ENCODE data around the gene NHLRC4.

The NHLRC4 gene

DNA sequence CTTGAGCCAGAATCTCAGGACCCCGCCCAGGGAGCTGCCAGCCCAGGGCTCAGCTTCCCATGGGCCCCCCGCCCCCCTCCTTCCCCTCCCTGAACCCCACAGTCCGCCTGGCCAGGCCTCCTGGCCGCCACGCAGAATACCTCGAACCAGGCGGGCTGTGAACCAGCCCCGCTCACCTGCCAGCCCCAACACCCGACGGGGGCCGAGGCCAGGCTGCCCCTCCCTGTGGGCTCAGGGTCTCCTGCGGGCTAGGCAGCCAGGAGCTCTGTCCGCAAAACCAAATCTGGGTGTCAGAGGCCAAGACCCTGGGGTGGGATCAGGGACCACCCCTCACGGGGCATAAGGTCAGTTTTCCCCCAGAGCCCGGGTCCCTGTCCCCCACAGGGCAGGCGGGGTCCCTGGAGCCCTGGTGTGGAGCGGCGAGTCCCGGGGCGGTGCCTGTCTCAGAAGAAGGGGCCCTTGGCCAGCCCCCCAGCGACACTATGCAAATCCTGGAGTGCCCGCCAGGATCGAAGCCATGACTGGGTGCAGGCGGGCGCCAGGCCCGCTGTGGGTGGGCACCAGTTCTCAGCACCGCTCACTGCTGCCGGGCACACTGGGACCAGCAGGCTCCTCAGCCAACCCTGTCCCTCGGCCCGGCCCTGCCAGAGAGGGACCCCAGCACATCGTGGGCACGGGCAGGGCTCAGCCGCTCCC lies 13.1 kb upstream of the NHLRC4 start:
- DNase-seq (ENCODE audit: low spot score): no peak

DNA sequence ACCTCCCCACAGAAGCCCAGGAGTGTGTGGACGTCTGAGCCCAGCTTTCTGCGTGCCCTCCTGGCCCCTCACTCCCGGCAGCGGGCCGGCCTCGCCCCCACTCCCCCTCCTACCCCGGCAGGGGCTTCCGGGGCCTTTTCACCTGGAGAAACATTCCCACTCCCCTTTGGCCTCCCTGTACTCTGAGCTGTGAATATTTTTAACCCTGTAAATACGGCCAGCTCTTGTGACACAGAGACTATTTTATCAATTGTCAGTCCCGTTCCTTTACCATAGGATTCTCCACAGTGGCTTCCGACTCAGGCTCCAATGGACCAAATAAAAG lies 12.5 kb upstream of the NHLRC4 start:
- DNase-seq (ENCODE audit: low spot score): no peak

DNA sequence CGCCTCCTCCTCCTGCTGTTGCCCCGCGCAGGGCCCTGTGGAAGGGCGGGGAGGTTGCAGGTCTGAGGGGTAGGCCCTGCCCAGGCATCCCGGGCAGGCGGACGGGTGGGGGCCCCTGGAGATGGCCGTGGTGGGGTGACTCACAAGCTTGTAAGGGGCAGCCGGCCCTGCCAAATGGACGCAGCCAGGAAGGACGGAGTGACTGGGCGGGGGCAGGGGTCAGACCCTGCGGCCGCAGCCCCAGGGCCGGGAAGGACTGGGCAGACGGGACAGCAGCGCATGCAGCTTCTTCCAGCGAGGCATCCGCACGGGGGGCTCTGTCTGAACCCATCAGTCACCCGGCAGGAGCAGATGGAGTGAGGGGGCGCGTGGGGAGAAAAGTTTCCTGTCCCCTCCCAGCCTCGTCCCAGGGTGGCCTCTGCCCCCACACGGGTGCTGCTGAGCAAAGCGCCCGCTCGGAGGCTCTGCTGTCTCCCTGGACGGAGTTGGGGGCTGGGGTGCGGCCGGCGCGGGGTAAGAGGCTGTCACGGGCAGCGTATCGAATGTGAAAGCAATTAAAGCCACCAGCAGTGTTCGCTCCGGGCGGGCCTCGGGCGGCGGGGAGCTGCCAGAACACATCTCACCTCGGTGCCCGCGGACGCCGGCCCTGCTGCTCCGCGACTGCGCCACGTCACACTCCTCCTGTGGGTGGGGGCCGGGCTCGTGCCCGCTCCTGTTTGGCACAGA lies 12.0 kb upstream of the NHLRC4 start:
- no peak for DNase-seq (ENCODE audit: low spot score)

DNA sequence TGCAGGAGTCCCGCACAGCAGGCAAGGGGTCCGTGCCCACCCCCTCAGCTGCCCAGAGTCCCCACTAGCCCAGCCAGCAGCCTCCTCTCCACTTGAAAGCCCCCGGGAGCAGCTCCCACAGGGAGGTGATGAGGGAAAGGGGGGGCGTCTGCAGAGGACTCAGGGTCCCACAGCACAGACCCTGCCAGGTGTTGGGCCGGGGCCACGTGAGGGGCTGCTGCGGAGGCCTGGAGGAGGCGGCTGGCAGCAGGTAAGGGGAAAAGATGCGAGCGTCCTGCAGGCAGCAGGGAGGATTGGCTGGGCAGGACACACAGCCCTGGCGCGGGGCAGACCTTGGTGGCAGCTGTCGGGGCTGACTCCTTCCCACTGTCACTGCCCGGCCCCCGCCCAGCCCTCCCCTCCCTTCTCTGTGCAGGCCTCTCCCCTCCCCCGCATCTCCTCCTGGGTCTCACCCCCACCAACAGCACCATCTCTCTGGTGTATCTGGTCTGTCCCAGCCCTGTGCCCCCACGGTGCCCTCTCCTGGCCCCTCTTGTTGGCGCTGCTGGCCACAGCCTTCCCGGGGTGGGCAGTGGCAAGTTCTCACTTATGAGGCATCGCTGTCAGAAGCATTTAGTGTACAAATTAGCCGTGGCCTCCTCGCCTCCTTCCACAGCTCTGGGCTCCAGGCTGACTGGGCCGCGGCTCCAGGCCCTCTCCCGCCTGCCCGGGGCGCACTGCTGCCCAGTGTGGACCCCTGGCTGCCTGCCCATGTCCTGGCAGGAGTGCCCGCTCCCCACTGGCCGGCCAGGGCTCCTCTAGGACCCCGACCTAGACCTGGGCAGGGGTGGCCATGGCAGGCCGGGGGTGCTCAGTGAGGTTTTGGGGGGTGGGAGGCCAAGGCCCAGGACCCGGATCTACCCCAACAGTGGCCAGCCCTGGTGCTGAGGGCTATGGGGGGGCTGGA lies 11.0 kb upstream of the NHLRC4 start:
- DNase-seq (ENCODE audit: low spot score): no peak

DNA sequence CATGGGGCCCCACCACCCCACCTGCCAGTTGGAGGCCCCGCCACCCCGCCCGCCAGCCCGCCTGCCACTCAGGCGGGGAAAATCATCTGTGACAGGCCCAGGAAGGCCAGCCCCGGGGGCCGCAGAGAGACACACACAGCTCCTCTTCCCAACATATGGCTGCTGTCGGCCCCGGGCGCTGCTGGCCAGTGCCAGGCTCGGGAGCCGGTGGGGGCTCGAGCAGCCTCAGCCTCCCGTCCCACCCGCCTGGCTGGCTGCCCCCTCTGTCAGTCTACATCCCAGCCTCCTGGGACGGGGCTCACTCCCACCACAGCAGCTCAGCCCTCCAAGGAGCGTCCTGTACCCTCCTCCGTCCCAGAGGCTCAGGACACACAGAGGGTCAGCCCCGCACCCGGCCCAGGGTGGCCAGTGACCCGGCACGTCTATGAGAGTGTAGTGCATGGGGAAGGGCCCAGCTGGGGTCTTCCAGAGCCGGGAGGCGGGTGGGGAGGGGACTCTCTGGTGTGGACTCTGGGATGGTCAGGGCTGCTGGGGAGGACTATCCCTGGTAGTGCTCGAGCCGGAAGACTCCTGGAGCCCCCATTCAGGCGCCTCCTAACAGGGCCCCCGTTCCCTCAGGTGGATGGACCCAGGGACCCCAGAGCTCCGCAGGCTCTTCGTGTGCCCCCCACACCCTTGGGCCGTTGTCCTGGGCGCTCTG lies 10.2 kb upstream of the NHLRC4 start:
- no peak for DNase-seq (ENCODE audit: low spot score)

DNA sequence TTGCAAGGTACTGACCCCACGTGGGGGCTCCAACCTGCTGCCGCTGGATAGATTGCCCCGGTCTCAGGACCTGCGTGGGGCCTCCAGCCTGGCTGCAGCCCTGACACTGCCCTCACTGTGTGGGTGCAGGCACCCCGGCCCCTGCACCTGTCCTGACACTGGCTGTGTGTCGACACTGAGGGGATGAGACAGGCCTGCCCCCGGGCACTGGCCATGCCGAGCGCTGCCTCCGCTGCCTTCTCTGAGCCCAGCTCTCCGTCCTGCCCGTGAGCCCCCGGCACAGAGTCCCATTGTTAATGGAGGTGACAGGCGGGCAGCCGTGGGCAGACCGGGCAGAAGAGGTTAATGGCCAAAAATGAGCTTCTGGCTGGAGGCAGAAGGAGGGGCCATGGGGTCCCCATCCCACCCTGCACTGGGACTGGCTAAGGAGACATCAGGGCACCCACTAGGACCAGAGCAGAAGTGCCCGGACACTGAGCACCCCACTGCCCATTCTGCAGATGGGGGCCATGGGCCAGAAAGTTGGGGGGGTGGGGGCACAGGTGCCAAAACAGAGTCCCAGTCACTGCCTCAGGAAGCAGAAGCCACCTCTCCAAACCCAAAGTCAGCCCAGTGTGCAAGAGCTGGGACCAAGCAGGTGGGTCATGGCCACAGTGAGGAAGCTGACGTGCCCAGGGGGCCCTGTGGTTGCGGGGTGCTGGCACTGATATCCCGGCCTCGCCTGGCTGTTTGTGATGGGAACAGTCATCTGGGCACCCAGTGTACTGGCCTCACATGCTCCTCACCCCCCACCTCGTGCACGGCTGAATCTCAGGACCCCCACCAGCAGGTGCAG lies 9.1 kb upstream of the NHLRC4 start:
- DNase-seq (ENCODE audit: low spot score): no peak

DNA sequence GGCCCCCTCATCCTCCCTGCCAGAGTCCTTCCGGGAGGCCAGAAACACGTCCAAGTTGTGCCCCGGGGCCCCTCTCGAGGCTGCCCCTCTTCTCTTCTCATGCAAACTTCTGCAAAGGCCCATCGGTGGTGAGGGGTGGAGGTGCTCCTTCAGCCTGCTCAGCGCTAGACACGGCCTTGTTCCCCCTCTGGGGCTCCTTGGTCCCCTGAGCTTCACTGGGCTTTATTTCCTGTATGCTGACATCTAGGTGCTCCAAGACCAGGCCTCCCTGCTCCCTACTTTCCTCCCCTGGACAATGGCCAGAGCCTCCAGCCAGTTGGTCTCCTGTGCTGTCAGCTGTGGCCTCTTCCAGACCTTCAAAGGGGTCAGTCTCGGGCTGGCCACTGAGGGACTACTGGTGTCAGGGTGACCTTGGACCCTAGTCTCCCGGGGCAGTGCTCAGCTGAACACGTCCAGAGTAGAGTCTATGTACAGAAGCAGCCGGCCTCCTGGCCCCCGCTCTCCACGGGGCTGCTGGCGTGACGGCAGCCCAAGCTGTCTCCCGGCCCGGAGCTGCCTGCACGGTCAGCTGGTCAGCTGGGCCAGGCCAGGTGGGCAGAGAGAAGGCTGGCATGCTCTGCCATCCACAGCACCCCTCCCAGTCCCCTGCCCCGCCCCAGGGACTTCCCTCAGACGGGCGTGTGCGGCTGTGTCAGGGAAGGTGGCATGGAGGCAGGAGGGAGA lies 8.3 kb upstream of the NHLRC4 start:
- no peak for DNase-seq (ENCODE audit: low spot score)

DNA sequence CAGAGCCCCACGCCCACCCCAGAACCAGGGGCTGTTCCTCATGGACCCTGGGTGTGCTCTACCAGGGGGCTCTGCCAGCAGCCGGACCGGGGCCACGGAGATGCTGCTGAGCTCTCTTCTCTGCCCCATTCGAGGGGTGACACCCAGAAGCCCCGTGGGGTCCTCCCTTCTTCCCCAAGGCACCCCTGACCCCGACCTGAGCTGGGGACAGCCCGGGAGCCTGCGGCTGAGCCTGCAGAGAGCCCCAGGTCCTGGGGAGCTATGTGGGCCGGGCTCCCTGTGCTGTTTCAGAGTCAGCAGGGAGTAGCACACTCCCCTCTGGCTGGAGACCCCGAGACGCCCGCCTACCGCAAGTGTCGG lies 7.8 kb upstream of the NHLRC4 start:
- no peak for DNase-seq (ENCODE audit: low spot score)

DNA sequence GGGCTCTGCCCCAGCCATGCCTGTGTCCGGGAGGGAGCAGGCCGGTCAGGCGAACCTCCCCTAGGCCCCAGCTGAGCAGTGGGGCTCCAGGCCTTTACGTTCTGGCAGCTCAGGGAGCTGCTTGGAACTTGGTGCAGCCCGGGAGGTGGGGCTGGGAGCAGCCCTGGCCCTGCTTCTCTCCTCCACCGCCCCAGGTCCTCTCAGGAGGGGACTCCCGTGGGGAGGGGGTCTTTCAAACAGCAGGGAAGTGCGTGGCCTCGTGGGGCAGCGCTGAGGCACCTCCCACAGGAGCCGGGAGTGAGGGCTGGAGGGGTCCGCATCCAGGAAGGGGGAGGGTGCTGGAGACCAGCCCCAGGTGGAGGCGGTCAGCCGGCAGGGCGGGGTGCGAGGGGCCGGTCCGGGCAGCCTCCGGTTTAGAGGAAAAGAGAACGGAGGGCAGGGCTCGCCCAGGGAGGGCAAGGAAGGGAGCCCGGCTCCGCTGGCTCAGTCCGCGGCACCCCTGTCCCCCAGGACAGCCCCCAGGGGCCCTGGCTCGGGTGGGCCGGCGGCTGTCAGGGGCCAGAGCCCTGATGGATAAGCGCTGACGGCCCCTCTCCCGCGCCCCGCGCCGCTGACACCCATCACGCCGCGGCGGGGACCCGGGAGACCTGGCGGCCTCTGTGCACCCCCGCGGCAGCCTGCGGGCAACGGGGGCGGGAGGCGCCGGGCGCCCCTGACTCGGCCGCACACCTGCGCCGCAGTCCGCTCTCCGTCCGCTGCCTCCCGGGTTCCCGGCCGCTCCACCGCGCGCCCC lies 7.2 kb upstream of the NHLRC4 start:
- DNase-seq (ENCODE audit: low spot score): no peak

DNA sequence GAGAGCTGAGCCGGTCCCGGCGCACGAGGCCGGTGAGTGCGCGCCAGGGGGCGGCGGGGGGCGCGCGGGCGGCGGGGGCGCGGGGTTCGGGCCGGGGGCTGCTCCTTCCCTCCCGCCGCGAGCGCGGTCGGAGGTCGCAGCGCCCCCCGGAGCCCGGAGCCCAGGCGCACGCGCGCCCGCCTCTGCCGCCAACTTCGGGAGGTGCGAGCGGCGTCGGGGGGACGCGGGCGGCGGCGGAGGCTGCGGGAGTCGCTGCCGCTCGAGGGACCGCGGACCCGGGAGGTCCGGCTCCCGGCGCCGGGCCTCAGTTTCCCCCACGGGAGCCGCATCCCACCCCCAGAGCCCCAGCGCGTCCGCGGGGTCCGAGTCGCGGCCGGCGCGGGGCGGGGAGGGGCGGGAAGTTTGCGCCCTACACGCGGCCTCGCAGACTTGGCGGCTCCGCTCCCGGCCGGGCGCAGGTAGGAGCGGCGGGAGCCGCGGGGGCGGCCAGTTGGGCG lies 6.6 kb upstream of the NHLRC4 start, which contains the start of gene PRR35:
PRR35 (plus strand) TSS at position 191 of the 497 bp plus-strand sequence. CDS start 2,901 bp downstream, outside the sequence.
- no peak for DNase-seq (ENCODE audit: low spot score)

DNA sequence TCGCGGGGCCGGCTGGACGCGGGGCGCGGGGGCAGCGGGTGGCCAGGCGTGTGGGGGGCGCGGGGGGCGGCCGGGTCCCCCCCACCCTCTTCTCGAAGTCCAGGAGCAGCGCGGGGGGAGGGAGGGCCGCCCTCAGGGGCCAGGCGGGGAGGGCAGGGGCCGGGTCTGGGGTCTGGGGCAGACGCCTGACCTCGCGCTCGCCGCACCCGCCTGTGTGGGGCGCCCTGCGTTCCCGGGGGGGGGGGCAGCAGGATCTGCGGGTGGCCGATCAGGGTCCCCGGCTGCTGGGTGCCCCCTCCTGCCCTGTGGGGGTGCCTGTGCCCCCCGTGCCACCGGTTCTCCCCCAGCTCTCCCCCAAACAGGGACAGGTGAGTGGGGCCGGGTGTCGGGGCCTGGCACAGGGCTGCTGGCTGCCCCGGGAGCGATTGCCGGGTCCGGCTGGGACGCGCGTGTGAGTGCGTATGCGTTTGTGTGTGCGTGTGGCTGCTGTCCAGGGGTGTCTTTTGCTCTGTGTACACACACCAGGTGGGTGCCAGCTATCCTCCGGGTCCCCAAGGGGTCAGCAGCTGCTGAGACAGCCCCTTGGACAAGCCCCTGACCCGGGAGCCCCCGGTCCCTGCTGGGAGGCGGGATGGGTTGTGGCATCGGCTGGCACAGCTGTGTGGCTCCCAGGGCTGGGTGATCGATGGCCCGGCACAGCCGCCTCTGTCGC lies 5.9 kb upstream of the NHLRC4 start:
- no peak for DNase-seq (ENCODE audit: low spot score)

DNA sequence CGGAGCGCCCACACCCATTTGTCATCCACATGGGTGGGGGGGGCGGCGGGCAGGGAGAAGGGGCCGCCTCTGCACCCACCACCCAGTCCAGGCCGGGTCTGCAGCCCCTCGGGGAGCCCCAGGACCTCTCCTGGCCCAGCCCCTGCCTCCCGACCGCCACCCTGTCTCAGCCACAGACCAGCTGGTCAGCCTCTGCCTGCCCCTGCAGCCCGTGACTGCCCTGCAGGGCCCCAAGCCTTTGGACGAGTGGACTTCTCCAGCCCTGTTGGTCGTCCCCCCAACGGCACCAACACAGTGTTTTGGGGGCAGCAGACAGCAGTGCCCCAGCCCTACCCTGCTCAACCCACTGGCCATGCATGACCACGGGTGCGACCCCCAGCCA lies 5.4 kb upstream of the NHLRC4 start:
- no peak for DNase-seq (ENCODE audit: low spot score)

DNA sequence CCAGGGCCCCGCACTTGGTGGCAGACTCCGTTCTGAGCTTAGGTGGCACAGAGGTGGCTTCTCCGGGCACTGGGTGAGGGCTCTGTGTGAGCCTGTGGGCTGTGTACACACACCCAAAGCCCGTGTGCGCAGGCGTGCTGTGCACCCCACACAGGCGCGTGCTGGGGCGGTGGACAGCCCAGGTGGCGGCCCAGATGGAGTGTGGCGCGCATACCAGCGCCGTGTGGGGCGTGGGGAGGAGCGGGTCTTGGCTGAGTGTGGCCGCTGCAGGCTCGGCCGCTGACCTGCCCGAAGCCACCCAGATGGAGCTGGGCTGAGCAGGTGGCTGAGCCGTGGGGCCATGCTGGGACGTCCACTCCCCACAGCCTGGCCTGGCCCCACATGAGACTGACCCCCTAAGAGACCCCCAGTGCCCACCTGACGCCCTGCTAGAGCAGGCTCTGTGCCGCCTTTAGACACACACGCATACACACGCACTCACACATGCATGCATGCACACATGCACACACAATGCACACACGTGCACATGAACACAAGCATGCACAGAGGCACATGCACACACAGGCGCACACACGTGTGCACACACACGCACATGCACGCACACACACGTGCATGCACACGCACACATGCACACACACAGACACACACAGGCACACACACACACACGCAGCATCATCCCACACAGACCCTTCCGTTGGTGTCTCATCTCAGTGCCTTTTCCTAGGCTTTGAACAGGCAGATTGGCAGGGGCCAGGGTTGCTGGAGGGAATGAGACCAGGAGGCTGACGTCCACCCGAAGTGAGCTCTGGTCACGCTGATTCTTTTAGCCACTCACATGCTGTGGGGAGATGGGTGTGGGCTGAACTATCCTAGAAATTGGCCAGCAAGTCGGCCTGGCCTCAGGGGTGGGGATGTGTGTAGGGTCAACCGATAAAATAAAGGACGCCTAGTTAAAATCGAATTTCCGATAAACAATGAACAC lies 4.6 kb upstream of the NHLRC4 start:
- no peak for DNase-seq (ENCODE audit: low spot score)

DNA sequence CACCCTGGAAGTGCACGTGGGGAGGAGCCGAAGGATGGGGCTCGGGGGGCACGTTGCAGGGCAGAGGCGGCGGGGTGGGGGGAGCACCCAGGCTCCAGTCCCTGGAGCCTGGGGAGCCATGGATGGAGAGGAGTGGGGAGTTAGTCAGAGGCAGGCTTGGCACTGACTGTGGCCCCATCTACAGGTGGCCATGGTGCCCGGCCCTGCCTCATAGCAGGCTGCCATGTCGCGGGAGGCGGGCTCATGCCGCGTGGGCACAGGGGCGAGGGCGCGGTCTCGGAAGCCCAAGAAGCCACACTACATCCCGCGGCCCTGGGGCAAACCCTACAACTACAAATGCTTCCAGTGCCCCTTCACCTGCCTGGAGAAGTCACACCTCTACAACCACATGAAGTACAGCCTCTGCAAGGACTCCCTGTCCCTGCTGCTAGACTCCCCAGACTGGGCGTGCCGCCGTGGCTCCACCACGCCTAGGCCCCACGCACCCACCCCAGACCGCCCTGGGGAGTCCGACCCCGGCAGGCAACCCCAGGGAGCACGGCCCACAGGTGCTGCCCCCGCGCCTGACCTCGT lies 3.6 kb upstream of the NHLRC4 start:
- no peak for DNase-seq (ENCODE audit: low spot score)

DNA sequence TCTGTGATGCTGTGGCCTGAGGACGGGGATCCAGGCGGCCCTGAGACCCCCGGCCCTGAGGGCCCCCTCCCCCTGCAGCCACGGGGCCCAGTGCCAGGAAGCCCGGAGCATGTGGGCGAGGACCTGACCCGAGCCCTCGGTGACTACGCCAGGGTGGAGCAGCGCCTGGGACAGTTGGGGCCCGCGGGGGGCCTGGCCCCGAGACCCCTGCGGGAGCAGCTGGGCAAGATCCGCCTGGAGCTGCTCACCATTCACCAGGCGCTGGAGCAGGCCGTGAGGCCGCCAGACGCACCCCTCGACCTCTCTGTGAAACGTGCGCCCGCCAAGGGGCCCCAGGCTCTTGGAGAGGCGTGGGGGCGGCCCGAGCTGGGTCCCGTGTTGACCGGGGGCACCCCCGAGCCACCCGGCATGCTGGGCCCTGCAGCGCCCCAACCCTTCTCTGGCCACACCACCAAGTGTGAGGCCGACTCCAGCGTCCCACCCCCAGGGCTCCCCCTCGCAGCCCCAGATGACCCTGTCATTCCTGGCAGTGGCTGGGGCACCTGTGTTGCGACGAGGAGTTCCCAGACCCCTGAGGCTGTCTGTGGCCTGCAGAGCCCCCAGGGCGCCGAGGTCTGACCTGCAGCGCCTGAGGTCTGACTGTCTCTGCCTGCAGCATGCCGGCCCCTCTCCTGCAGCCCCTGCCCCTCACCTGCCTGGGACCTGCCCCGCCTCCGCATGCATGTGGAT lies 2.0 kb upstream of the NHLRC4 start:
- no peak for DNase-seq (ENCODE audit: low spot score)

DNA sequence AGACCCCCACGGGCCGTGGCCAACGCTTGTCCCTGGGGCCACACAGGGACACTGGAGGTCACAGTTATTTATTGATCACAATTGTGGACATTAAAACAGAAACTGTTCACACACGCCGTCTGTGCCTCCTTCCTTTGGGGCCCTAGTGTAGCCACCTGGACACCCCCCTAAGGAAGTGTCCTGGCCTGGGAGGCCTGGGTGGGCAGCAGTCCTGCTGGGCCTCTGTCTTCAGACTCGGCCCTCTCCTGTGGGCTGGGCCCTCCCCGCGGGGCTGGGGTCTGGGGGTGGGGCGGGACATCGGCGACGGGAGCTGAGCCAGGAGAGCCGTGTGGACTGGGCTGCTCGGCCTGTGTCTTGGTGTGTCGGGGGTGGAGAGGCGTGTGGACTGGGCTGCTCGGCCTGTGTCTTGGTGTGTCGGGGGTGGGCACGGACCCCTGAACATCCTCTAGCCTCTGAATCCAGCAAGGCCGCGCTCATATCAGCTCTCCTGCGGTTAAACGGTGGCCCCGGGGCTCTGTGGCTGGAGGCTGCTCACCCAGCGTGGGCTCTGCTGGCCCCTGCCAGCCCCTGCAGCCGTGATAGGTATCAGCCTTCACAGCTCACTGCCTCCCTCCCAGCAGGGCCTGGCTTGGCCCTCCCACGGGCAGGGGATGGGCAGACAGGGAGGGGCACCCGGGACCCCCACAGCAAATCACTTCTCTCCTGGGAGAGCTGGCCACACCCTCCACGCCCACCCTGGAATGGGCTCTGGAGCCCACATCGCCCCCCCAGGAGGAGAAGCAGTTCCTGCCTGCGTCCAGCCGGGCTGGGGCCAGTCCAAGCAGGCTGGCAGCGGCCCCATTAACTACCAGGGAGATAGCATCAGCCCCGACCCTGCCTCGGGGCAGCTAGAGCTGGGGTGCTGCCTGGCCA lies 1.1 kb upstream of the NHLRC4 start:
- no peak for DNase-seq (ENCODE audit: low spot score)
